NCI-H2029 treated with DMSO at 0.1 percent for 48 hours (cell line): ENCODE results near the gene PRR20E.
"Not testable (repeated sequence)": the region's sequence is repeated elsewhere in the genome, so short reads cannot be mapped to it uniquely, and the experiment has no call there.

ENCODE experiments used
- DNase-seq: peaks from one replicate; lab custom pipeline; 2025; lab: John Stamatoyannopoulos, UW

Gene PRR20E

GRCh38 chr13:57166897-57167296 lies at the start of gene PRR20E:
Gene PRR20E (plus strand): TSS chr13:57167197. CDS start chr13:57167584, 387 bp downstream.
- not testable (repeated sequence) for DNase-seq

- no peak for DNase-seq
These were observed 43.3 kb upstream of the PRR20E start for GRCh38 chr13:57123681-57124080.

GRCh38 chr13:57128909-57129308 lies 38.1 kb upstream of the PRR20E start:
- DNase-seq, result no peak

- no peak for DNase-seq
These were observed 30.9 kb upstream of the PRR20E start for GRCh38 chr13:57136093-57136492.

- no peak for DNase-seq
These were observed 29.4 kb upstream of the PRR20E start for GRCh38 chr13:57137585-57137984.

- DNase-seq, result no peak
These were observed 28.0 kb upstream of the PRR20E start for GRCh38 chr13:57138988-57139387.

- DNase-seq, result not testable (repeated sequence)
These were observed 27.2 kb upstream of the PRR20E start for GRCh38 chr13:57139781-57140180.

- not testable (repeated sequence) for DNase-seq
These were observed 26.6 kb upstream of the PRR20E start, which contains the start of gene PRR20A for GRCh38 chr13:57140235-57140968. Gene PRR20A (plus strand): TSS chr13:57140918. CDS start chr13:57141305, 387 bp downstream.

GRCh38 chr13:57147188-57147587 lies 19.8 kb upstream of the PRR20E start, which contains the start of gene PRR20B:
Gene PRR20B (plus strand): TSS chr13:57147488. CDS start chr13:57147875, 387 bp downstream.
- not testable (repeated sequence) for DNase-seq

- DNase-seq, result not testable (repeated sequence)
These were observed 18.9 kb upstream of the PRR20E start for GRCh38 chr13:57148106-57148505.

- not testable (repeated sequence) for DNase-seq
These were observed 13.2 kb upstream of the PRR20E start, which contains the start of gene PRR20C for GRCh38 chr13:57153761-57154160. Gene PRR20C (plus strand): TSS chr13:57154061. CDS start chr13:57154448, 387 bp downstream.

- DNase-seq, result not testable (repeated sequence)
These were observed 6.7 kb upstream of the PRR20E start, which contains the start of gene PRR20D for GRCh38 chr13:57160332-57160731. Gene PRR20D (plus strand): TSS chr13:57160632. CDS start chr13:57161019, 387 bp downstream.

- DNase-seq, result no peak
These were observed 24.7 kb downstream of the PRR20E start for GRCh38 chr13:57191667-57192066.

- DNase-seq, result no peak
These were observed 46.0 kb downstream of the PRR20E start for GRCh38 chr13:57212989-57213388.
